Neural progenitor cell (in vitro differentiated cells): ENCODE measurements around the gene CASK. TPM values are rescaled to one million over a fixed set of nuclear protein-coding genes. Genes with fewer than 3 reads are reported as not detected.

Source experiments
- DNase-seq: peaks from one replicate; pipeline ENCODE4 v3.0.0-alpha.2; 2016; ENCODE audit warnings: low spot score
- H2AFZ ChIP-seq: fragments of 200-600 bp; sonication (generic); replicated peaks from 2 replicates; pipeline ENCODE4 v1.6.1; 2016; ENCODE audit warnings: antibody characterized with exemption
- H3F3A ChIP-seq: fragments of 200-600 bp; sonication (generic); 2 replicates; pipeline ENCODE4 v1.6.1; 2016; ENCODE audit warnings: antibody characterized with exemption, low read depth
- H3K27ac ChIP-seq: fragments of 200-600 bp; sonication (generic); 2 replicates; pipeline ENCODE4 v1.5.1; 2016; ENCODE audit warnings: mild to moderate bottlenecking
- H3K27me3 ChIP-seq: fragments of 200-600 bp; sonication (generic); 2 replicates; pipeline ENCODE4 v1.6.1; 2016; ENCODE audit warnings: mild to moderate bottlenecking, moderate library complexity
- H3K36me3 ChIP-seq: fragments of 200-600 bp; sonication (generic); 2 replicates; pipeline ENCODE4 v1.5.1; 2016
- H3K4me1 ChIP-seq: fragments of 200-600 bp; sonication (generic); 2 replicates; pipeline ENCODE4 v1.6.1; 2016; ENCODE audit warnings: mixed run types
- H3K4me2 ChIP-seq: fragments of 200-600 bp; sonication (generic); 2 replicates; pipeline ENCODE4 v1.6.1; 2016
- H3K4me3 ChIP-seq: fragments of 200-600 bp; sonication (generic); 2 replicates; pipeline ENCODE4 v1.5.1; 2016
- H3K79me2 ChIP-seq: fragments of 200-600 bp; sonication (generic); 2 replicates; pipeline ENCODE4 v1.6.1; 2016; ENCODE audit warnings: low read depth
- H3K9ac ChIP-seq: fragments of 200-600 bp; sonication (generic); 2 replicates; pipeline ENCODE4 v1.6.1; 2016
- H3K9me3 ChIP-seq: fragments of 200-600 bp; sonication (generic); 2 replicates; pipeline ENCODE4 v1.5.1; 2016; ENCODE audit warnings: low read depth
- H4K20me1 ChIP-seq: fragments of 200-600 bp; sonication (generic); 2 replicates; pipeline ENCODE4 v1.6.1; 2016; ENCODE audit warnings: low read depth
- H3K27ac Mint-ChIP-seq: 3 replicates; pipeline ENCODE4 v1.8.0; 2021; ENCODE audit warnings: mixed read lengths
- H3K27me3 Mint-ChIP-seq: 2 replicates; pipeline ENCODE4 v1.8.0; 2022; ENCODE audit warnings: low read depth, mild to moderate bottlenecking, inconsistent platforms, moderate library complexity, mixed read lengths; ENCODE audit not compliant: insufficient read depth
- H3K36me3 Mint-ChIP-seq: 3 replicates; pipeline ENCODE4 v1.8.0; 2021; ENCODE audit warnings: mixed read lengths
- H3K4me1 Mint-ChIP-seq: 3 replicates; pipeline ENCODE4 v1.8.0; 2021; ENCODE audit warnings: mixed read lengths
- H3K4me3 Mint-ChIP-seq: 3 replicates; pipeline ENCODE4 v1.8.0; 2021; ENCODE audit warnings: mild to moderate bottlenecking, moderate library complexity, mixed read lengths
- H3K9me3 Mint-ChIP-seq: 3 replicates; pipeline ENCODE4 v1.8.0; 2020; ENCODE audit warnings: mixed read lengths
- EZH2 ChIP-seq: fragments of 200-600 bp; sonication (generic); IDR thresholded peaks from 2 replicates; pipeline ENCODE4 v1.6.1; 2017; ENCODE audit warnings: antibody characterized with exemption, mild to moderate bottlenecking, moderate library complexity
- EZH2phosphoT487 ChIP-seq: fragments of 200-600 bp; sonication (generic); IDR thresholded peaks from 2 replicates; pipeline ENCODE4 v1.6.1; 2017; ENCODE audit warnings: antibody characterized with exemption
- total RNA-seq: library from RNA; depleted of rRNA; stranded (reverse); fragments of >200 nt; gene quantifications from 2 replicates; pipeline ENCODE4 v1.2.3, GENCODE V29; 2015; ENCODE audit warnings: low replicate concordance
- TF ChIP-seq, protein P1 (sequence below): fragments of 200-600 bp; sonication (generic); IDR thresholded peaks from 2 replicates; pipeline ENCODE4 v1.5.1; 2017; ENCODE audit warnings: antibody characterized with exemption, mild to moderate bottlenecking

The CASK gene
- total RNA-seq, 1 donor from 2014 or later = 85.4 TPM

DNA sequence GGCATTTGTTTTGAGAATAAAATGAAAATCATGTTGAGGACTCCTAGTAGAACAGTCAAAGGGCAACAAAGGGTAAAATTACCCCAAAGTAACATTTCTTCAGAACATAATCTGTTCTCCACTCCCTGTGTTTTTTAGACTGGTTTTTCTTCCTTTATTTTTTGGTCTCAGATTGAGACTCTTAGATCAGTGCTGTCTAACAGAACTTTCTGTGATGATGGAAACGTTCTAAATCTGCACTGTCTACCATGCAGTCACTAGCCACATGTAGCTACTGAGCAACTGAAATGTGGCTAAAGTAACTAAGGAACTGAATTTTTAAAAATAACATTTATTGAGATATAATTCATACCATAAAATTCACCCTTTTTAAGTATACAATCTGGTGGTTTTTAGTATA is 19.8 kb downstream of the CASK start:
- no peaks in the 10 kb centered on the region for H3F3A ChIP-seq
- Mint-ChIP-seq H3K27ac (no peak overlapping the region), H3K4me1 (no peaks in the 10 kb centered on the region), H3K9me3 (peaks cover 62% of the 10 kb centered on the region), H3K36me3 (peaks cover 31% of the 10 kb centered on the region), H3K27me3 (no peaks in the 10 kb centered on the region), H3K4me3 (no peak overlapping the region)
- H3K9ac ChIP-seq = no peak overlapping the region
- H3K9me3 ChIP-seq = no peaks in the 10 kb centered on the region
- no peaks in the 10 kb centered on the region for H4K20me1 ChIP-seq
- no peaks in the 10 kb centered on the region for H3K27me3 ChIP-seq
- H3K27ac ChIP-seq = no peak overlapping the region
- no peak overlapping the region for H3K4me3 ChIP-seq
- peaks cover 66% of the 10 kb centered on the region for H3K79me2 ChIP-seq
- no peak overlapping the region for H3K4me2 ChIP-seq
- no peak overlapping the region for H2AFZ ChIP-seq
- DNase-seq = no peak
- H3K36me3 ChIP-seq = no peaks in the 10 kb centered on the region
- TF ChIP-seq EZH2 (no peak), EZH2phosphoT487 (no peak)
- TF ChIP-seq, protein P1, sequence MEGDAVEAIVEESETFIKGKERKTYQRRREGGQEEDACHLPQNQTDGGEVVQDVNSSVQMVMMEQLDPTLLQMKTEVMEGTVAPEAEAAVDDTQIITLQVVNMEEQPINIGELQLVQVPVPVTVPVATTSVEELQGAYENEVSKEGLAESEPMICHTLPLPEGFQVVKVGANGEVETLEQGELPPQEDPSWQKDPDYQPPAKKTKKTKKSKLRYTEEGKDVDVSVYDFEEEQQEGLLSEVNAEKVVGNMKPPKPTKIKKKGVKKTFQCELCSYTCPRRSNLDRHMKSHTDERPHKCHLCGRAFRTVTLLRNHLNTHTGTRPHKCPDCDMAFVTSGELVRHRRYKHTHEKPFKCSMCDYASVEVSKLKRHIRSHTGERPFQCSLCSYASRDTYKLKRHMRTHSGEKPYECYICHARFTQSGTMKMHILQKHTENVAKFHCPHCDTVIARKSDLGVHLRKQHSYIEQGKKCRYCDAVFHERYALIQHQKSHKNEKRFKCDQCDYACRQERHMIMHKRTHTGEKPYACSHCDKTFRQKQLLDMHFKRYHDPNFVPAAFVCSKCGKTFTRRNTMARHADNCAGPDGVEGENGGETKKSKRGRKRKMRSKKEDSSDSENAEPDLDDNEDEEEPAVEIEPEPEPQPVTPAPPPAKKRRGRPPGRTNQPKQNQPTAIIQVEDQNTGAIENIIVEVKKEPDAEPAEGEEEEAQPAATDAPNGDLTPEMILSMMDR = no peak
- H3K4me1 ChIP-seq = no peaks in the 10 kb centered on the region

DNA sequence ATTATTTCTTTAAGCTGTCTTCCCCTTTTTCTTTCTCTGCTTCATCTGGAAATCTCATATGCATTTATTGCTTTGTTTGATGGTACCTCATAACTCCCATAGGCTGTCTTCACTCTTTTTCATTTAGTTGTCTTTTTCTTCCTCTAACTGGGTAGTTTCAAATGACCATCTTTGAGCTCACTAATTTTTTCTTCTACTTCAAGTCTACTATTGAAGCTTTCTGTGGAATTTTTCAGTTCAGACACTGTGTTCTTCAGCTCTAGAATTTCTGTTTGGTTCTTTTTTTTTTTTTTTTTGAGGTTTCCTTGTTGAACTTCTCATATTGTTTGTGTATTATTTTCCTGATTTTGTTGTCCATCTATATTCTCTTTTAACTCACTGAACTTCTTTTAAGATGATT is 23.0 kb downstream of the CASK start:
- DNase-seq = no peak
- Histone ChIP-seq H3K9ac (no peak overlapping the region), H3K4me2 (no peak overlapping the region), H3K36me3 (no peaks in the 10 kb centered on the region), H3K9me3 (no peaks in the 10 kb centered on the region), H3F3A (no peaks in the 10 kb centered on the region), H3K4me3 (no peak overlapping the region), H2AFZ (no peak overlapping the region), H4K20me1 (peaks cover 9% of the 10 kb centered on the region), H3K27me3 (no peaks in the 10 kb centered on the region), H3K4me1 (peaks cover 11% of the 10 kb centered on the region), H3K27ac (no peak overlapping the region), H3K79me2 (peaks cover 50% of the 10 kb centered on the region)
- Mint-ChIP-seq H3K4me1 (no peaks in the 10 kb centered on the region), H3K4me3 (no peak overlapping the region), H3K9me3 (peaks cover 45% of the 10 kb centered on the region), H3K27ac (no peak overlapping the region), H3K27me3 (no peaks in the 10 kb centered on the region), H3K36me3 (peaks cover 25% of the 10 kb centered on the region)
- TF ChIP-seq EZH2phosphoT487 (no peak), EZH2 (no peak)
- TF ChIP-seq, protein P1 = no peak

GRCh38 chrX:41895826-41896225 is 27.5 kb downstream of the CASK start:
- peaks cover 61% of the 10 kb centered on the region for H3K79me2 ChIP-seq
- peaks cover 11% of the 10 kb centered on the region for H3K4me1 ChIP-seq
- H3K4me3 Mint-ChIP-seq = no peak overlapping the region
- peak; percentile 8 for DNase-seq
- peaks cover 12% of the 10 kb centered on the region for H3K36me3 Mint-ChIP-seq
- no peak overlapping the region for H3K27ac ChIP-seq
- TF ChIP-seq EZH2phosphoT487 = no peak
- TF ChIP-seq, protein P1 = no peak
- TF ChIP-seq EZH2 = no peak
- no peaks in the 10 kb centered on the region for H3F3A ChIP-seq
- H3K9me3 Mint-ChIP-seq = peaks cover 22% of the 10 kb centered on the region
- H3K27ac Mint-ChIP-seq = no peak overlapping the region
- no peak overlapping the region for H3K4me3 ChIP-seq
- H3K27me3 ChIP-seq = no peaks in the 10 kb centered on the region
- no peaks in the 10 kb centered on the region for H3K36me3 ChIP-seq
- H3K4me1 Mint-ChIP-seq = no peaks in the 10 kb centered on the region
- no peak overlapping the region for H2AFZ ChIP-seq
- no peaks in the 10 kb centered on the region for H3K27me3 Mint-ChIP-seq
- H3K4me2 ChIP-seq = peak overlapping the region; percentile 11
- no peak overlapping the region for H3K9ac ChIP-seq
- H3K9me3 ChIP-seq = no peaks in the 10 kb centered on the region
- H4K20me1 ChIP-seq = peaks cover 13% of the 10 kb centered on the region
